Common myeloid progenitor, CD34-positive (primary cell): ENCODE results near the gene GNB1L.

Experiments
- CTCF ChIA-PET: fragments of 350-600 bp; sonication (Branson Sonifier 250); formaldehyde crosslinking; loops from one replicate; lab custom pipeline; 2021; ENCODE audit warnings: antibody characterized with exemption; lab: Charles Lee
- POLR2A ChIA-PET: fragments of 350-600 bp; sonication (Branson Sonifier 250); formaldehyde crosslinking; loops from one replicate; lab custom pipeline; 2021; ENCODE audit warnings: antibody characterized with exemption; lab: Charles Lee
- DNase-seq, 3 donors: peaks; one replicate each; pipeline versions ENCODE4 v3.0.0 to v3.0.0-alpha.2; 2013
- H3K27ac ChIP-seq, 2 experiments: 1 replicate in 1 of 2; 2 replicates in 1 of 2; pipeline ENCODE4 v1.7.0; 2013; ENCODE audit warnings: inconsistent platforms in 2 of 2, low read length in 2 of 2, mild to moderate bottlenecking in 2 of 2, low read depth in 1 of 2, moderate library complexity in 1 of 2; ENCODE audit not compliant: severe bottlenecking in 2 of 2, insufficient read depth in 1 of 2, poor library complexity in 1 of 2
- H3K27me3 ChIP-seq, 5 experiments: replicated peaks in 2 of 5; 1 replicate in 3 of 5; 2 replicates in 2 of 5; pipeline versions ENCODE4 v1.6.1 to v1.7.0; 2013; ENCODE audit warnings: low read length in 4 of 5, mild to moderate bottlenecking in 2 of 5, moderate library complexity in 2 of 5, inconsistent platforms in 1 of 5; ENCODE audit not compliant: insufficient read depth in 5 of 5, control insufficient read depth in 4 of 5
- H3K36me3 ChIP-seq, 4 experiments: 1 replicate in 2 of 4; 2 replicates in 2 of 4; pipeline versions ENCODE4 v1.6.1 to v1.7.0; 2013; ENCODE audit warnings: low read length in 3 of 4, control low read depth in 1 of 4, mild to moderate bottlenecking in 1 of 4; ENCODE audit not compliant: control insufficient read depth in 4 of 4, insufficient read depth in 4 of 4
- H3K4me1 ChIP-seq, 4 experiments: 1 replicate in 3 of 4; 2 replicates in 1 of 4; pipeline versions ENCODE4 v1.6.1 to v1.7.1; 2013; ENCODE audit warnings: low read length in 3 of 4, mild to moderate bottlenecking in 3 of 4, control low read depth in 1 of 4, inconsistent platforms in 1 of 4, moderate library complexity in 1 of 4; ENCODE audit not compliant: control insufficient read depth in 4 of 4, insufficient read depth in 4 of 4; ENCODE audit errors: control extremely low read depth in 1 of 4
- H3K4me3 ChIP-seq, 7 experiments: 1 replicate in 4 of 7; 2 replicates in 3 of 7; pipeline versions ENCODE4 v1.5.1 to v1.7.0; 2013; ENCODE audit warnings: mild to moderate bottlenecking in 7 of 7, low read length in 6 of 7, moderate library complexity in 6 of 7, inconsistent platforms in 2 of 7, low read depth in 2 of 7, control low read depth in 1 of 7; ENCODE audit not compliant: insufficient read depth in 4 of 7, control insufficient read depth in 1 of 7; ENCODE audit errors: extremely low read depth in 1 of 7
- H3K9me3 ChIP-seq, 5 experiments: 1 replicate in 4 of 5; 2 replicates in 1 of 5; pipeline versions ENCODE4 v1.6.1 to v1.7.1; 2013; ENCODE audit warnings: low read length in 4 of 5, mild to moderate bottlenecking in 2 of 5, inconsistent platforms in 1 of 5, low read depth in 1 of 5, moderate library complexity in 1 of 5; ENCODE audit not compliant: control insufficient read depth in 4 of 5, insufficient read depth in 2 of 5; ENCODE audit errors: control extremely low read depth in 1 of 5
- WGBS: methylation state at CpG from one replicate; pipeline ENCODE4 v1.1.5; 2013; ENCODE audit not compliant: insufficient coverage; 5-methylcytosine and 5-hydroxymethylcytosine counted together

GNB1L gene

DNA sequence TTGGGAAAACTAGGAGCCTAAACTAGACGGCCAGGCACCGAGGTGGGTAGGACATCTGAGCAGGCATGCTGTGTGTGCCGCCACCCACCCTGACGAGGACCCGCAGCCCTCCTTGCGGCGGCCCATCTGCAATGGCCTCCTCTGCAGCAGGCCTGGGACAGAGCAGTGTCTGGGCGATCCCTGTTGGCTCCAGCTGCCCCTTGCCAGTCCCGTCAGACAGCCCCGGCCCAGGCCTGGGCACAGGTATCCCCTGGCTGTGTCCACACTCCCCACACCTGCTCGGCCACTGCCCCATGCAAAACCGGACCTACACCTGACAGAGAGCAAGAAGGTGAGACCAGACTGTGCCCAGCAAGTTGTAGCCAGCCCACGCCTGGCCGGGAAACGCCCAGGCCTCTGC is 38.7 kb upstream of the GNB1L start:
- Histone ChIP-seq H3K36me3 (peaks cover 2 to 25% (median 16%) of the 10 kb centered on the region in 4 experiments), H3K27me3 (no peaks in the 10 kb centered on the region), H3K4me1 (peaks cover 9 to 44% (median 41%) of the 10 kb centered on the region in 4 experiments), H3K9me3 (no peaks in the 10 kb centered on the region), H3K27ac (no peak overlapping the region), H3K4me3 (no peak overlapping the region)
- over 99% methylated on average over 15 of the region's 15 CpGs for WGBS
- CTCF ChIA-PET: interaction anchor here (0.8 to 2.9 kb wide), 4 partner anchors 8 to 163 kb away, joined by 3 to 13 read pairs (median 4); no protein-coding TSS in a partner anchor
- POLR2A ChIA-PET: no interaction called here
- DNase-seq: no peak

DNA sequence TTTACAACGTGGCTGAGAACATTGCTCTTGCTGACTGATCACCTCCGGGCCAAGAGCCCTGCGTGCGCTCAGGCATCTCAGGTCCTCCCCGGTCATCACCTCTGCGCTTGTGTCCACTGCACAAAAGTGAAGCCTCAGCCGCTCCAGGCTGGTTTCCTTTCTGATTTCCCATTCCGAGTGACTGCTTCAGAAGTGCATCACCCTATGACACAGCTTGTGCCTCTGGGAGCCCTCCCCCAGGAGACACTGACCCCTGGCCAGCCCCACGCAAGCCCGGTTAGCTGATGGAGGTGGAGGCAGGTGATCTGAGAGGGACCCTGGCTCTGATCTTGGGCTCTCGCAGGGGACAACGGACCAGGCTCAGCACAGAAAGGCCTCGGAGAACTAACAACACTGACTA is 38.3 kb upstream of the GNB1L start:
- H3K4me1 ChIP-seq: peaks cover 9 to 44% (median 42%) of the 10 kb centered on the region in 4 experiments
- 96% methylated on average over 13 of the region's 13 CpGs for WGBS
- H3K4me3 ChIP-seq: no peak overlapping the region
- CTCF ChIA-PET: interaction anchor here (0.8 to 2.9 kb wide), 4 partner anchors 8 to 163 kb away, joined by 3 to 13 read pairs (median 6); no protein-coding TSS in a partner anchor
- no peaks in the 10 kb centered on the region for H3K27me3 ChIP-seq
- no peak overlapping the region for H3K27ac ChIP-seq
- H3K9me3 ChIP-seq: no peaks in the 10 kb centered on the region
- DNase-seq: no peak
- POLR2A ChIA-PET: no interaction called here
- peaks cover 2 to 26% (median 12%) of the 10 kb centered on the region in 4 experiments for H3K36me3 ChIP-seq

DNA sequence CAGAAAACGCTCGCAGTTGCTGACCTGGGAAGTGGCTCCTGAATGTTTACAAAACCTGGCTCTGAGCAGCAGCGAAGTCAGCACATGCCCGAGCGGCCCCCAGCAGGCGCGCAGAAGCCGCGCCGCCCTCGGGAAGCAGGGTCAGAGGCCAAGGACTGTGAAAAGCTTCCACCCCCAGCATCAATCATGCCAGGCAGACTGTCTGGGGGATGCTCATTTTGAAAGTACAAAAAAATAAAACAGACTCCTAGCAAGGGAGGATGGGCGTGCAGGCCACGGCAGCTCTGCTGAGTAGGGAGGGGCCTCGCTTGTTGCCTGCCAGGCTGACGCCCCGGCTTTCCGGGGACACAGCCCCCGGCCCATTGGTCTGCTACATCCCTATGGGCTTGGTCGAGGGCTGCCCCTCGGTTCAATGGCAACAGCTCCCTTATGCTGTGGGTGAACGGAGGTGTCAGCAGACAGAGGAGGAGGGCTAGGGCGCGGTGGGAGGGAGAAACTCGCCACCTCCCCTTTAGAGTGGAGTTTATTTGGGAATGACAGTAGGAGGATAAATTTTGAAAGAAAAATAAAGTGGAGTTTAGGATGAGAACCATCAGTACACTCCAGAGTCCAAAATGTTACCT is 37.7 kb upstream of the GNB1L start:
- H3K4me3 ChIP-seq: peak overlapping the region in 3 of 7 experiments; percentile 38 to 58 (median 41)
- ChIA-PET POLR2A (interaction anchor here (0.6 to 1.1 kb wide), 4 partner anchors 36 to 168 kb away, joined by 3 to 6 read pairs (median 3); partner anchors contain the start of gene GP1BB), CTCF (interaction anchor here (0.8 to 2.9 kb wide), 7 partner anchors 9 to 162 kb away, joined by 3 to 13 read pairs (median 5); no protein-coding TSS in a partner anchor)
- H3K27me3 ChIP-seq: no peaks in the 10 kb centered on the region
- WGBS: 50% methylated on average over 13 of the region's 24 CpGs
- peaks cover 2 to 24% (median 10%) of the 10 kb centered on the region in 4 experiments for H3K36me3 ChIP-seq
- peaks cover 9 to 49% (median 46%) of the 10 kb centered on the region in 4 experiments for H3K4me1 ChIP-seq
- H3K27ac ChIP-seq: peak overlapping the region in 1 of 2 experiments; percentile 57
- H3K9me3 ChIP-seq: no peaks in the 10 kb centered on the region
- DNase-seq: no peak

DNA sequence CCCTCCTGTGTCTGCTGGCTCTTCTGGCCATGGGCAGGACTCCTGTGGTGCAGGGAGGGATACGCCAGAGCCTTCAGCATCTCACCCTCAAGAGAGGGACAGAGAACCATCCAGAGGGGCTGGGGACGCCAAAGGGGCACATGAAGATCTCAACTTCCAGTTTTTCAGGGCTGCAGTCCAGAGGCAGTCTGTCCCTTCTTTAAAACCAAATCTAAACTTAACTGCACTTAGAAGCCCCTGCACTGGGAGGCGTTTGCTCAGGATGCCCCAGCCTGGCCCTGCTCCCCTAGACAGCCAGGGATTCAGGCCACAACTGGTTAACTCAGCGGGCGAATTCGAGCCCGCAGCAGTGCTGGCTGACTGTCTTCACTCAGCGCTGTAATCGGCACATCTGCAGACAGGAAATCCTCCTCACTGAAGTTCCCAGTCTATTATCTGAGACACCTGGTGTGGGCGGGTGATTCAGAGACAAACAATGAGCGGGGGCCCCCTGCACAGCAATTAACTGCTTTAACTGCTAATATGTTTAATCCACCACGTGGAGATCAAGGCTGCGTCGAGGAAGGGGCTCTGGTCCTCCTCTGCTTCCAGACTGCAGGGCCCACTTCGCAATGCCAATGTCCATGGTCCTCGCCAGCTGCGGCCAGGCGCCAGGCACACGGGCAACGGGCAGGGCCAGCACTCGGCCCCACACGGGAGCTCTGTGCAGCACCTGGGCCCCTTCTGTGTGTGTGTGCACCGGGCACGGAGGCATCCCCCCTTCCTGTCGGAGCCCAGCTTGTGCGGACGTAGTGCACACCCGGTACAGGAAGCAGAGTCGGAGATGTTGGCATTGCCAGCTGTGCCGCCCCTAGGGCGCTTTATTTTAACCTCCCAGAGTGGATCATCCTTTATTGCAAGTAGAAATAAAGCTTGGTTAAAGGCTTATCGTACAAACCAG is 36.9 kb upstream of the GNB1L start:
- peaks cover 2 to 21% (median 9%) of the 10 kb centered on the region in 4 experiments for H3K36me3 ChIP-seq
- peak overlapping the region in 4 of 7 experiments; percentile 38 to 58 (median 40) for H3K4me3 ChIP-seq
- peak; percentile 81 to 98 (median 94) for DNase-seq
- 7% methylated on average over 27 of the region's 32 CpGs for WGBS
- ChIA-PET CTCF (interaction anchor here (1.0 to 2.9 kb wide), 9 partner anchors 10 to 168 kb away, joined by 3 to 13 read pairs (median 5); partner anchors contain the start of gene GP1BB), POLR2A (interaction anchor here (0.6 to 1.4 kb wide), 5 partner anchors 36 to 168 kb away, joined by 3 to 6 read pairs (median 3); partner anchors contain the start of genes GNB1L, GP1BB and RTL10)
- no peaks in the 10 kb centered on the region for H3K27me3 ChIP-seq
- peaks cover 9 to 57% (median 53%) of the 10 kb centered on the region in 4 experiments for H3K4me1 ChIP-seq
- peak overlapping the region in 1 of 2 experiments; percentile 57 for H3K27ac ChIP-seq
- H3K9me3 ChIP-seq: no peaks in the 10 kb centered on the region

DNA sequence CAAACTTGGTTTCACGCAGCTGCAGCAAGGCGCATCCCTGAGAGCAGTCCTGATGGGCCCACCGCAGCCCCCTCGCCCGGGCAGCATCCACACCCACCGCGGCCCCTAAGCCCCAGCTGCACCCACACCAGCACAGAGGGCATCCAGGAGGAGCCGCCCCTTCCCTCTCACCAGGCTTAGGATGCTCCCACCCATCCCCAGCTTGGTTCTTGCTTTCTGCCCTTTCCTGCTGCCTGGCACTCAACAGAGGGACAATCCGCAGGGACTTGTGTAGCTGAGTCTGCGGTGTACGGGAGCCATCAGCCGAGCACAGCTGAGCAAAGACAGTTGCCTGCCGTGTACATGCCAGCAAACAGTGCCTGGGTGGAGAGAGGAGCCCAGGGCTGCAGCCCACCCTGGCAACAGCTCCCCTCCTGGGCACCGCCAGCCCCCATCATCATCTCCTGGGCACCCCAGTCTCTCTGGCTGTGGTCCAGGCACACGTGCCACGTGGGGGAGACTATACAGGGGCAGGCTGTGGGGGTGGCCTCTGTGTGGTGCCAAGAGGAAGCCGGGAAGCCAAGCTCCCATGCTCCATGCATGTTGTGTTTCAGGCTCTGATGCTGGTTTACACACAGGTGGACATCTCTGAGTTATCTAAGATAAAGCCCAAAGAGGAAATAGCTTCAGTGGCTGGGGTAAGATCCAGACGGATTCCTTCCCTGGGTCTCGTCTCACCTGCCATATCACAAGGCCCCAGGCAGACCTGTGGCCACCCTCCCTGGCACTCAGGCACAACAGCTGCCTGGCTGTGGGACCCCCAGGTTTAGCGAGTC is 36.0 kb upstream of the GNB1L start:
- Histone ChIP-seq H3K4me3 (peak overlapping the region in 2 of 7 experiments; percentile 22 to 35), H3K27ac (peak overlapping the region in 1 of 2 experiments; percentile 57), H3K36me3 (peaks cover 2 to 18% (median 9%) of the 10 kb centered on the region in 4 experiments), H3K27me3 (no peaks in the 10 kb centered on the region), H3K9me3 (no peaks in the 10 kb centered on the region), H3K4me1 (peaks cover 9 to 64% (median 60%) of the 10 kb centered on the region in 4 experiments)
- peak in 1 of 3 donors; percentile 9 for DNase-seq
- ChIA-PET CTCF (interaction anchor here (1.1 to 2.9 kb wide), 7 partner anchors 9 to 167 kb away, joined by 3 to 13 read pairs (median 5); partner anchors contain the start of gene GP1BB), POLR2A (interaction anchor here (1.4 kb wide), 1 partner anchor 36 kb away, joined by 4 read pairs; the partner anchor contains the start of genes GNB1L and RTL10)
- WGBS: 64% methylated on average over 14 of the region's 20 CpGs

DNA sequence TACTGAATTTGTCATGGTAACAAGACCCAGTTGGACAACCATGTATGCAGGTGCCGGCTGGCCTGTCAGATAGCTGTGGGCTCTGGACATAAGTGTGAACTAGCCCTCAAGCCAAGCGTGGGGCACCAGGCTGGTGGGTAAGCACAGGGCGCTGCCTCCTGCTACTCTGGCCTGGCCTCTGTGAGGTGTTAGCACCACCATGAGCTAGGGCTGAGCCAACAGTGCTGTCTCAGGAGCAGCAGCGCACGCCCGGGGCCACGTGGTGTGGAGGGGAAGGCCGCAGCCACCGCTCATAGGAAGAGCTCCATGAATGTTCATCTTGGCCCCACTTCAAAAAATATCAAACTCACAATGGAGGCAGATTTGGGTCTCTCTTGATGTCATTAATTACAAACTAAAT is 35.3 kb upstream of the GNB1L start:
- ChIA-PET CTCF (interaction anchor here (1.1 to 1.7 kb wide), 4 partner anchors 10 to 34 kb away, joined by 3 to 9 read pairs (median 4); no protein-coding TSS in a partner anchor), POLR2A (interaction anchor here (1.4 kb wide), 1 partner anchor 35 kb away, joined by 4 read pairs; the partner anchor contains the start of genes GNB1L and RTL10)
- Histone ChIP-seq H3K9me3 (no peaks in the 10 kb centered on the region), H3K4me3 (no peak overlapping the region), H3K4me1 (peaks cover 9 to 66% (median 60%) of the 10 kb centered on the region in 4 experiments), H3K36me3 (peaks cover under 1 to 11% (median 4%) of the 10 kb centered on the region in 4 experiments), H3K27me3 (no peaks in the 10 kb centered on the region), H3K27ac (no peak overlapping the region)
- 97% methylated on average over 7 of the region's 9 CpGs for WGBS
- DNase-seq: no peak
